Psoas muscle (tissue), 8 donors: ENCODE data around the gene ADCY5. TPM values are rescaled to one million over a fixed set of nuclear protein-coding genes. Genes with fewer than 3 reads are reported as not detected.

Source experiments
- ATAC-seq, 4 donors: fragments of 200-7000 bp; cut with Tn5 transposase; one replicate each; pipeline ENCODE4 v1.9.1; 2020; ENCODE audit warnings: moderate library complexity in 3 of 4, mild to moderate bottlenecking in 2 of 4
- DNase-seq, 2 donors: peaks; one replicate each; pipeline ENCODE4 v3.0.0-alpha.2; 2020
- H3K27ac ChIP-seq: fragments of 200-600 bp; one replicate; pipeline ENCODE4 v1.8.0; 2022
- H3K27me3 ChIP-seq, 3 donors: fragments of 200-600 bp in 1 of 3; one replicate each; pipeline versions ENCODE4 v1.6.1 to v1.8.0; 2013 to 2022; ENCODE audit warnings: low read length in 2 of 3, mild to moderate bottlenecking in 2 of 3, moderate library complexity in 1 of 3; ENCODE audit not compliant: insufficient read depth in 3 of 3
- H3K36me3 ChIP-seq, 2 donors: fragments of 200-600 bp in 1 of 2; one replicate each; pipeline versions ENCODE4 v1.6.1 to v1.8.0; 2013 to 2022; ENCODE audit warnings: low read depth in 1 of 2, mild to moderate bottlenecking in 1 of 2, moderate library complexity in 1 of 2; ENCODE audit not compliant: insufficient read depth in 1 of 2
- H3K4me1 ChIP-seq: fragments of 200-600 bp; one replicate; pipeline ENCODE4 v1.8.0; 2022
- H3K4me3 ChIP-seq: fragments of 200-600 bp; one replicate; pipeline ENCODE4 v1.8.0; 2022; ENCODE audit warnings: mild to moderate bottlenecking
- H3K9me3 ChIP-seq: fragments of 200-600 bp; one replicate; pipeline ENCODE4 v1.8.0; 2022
- WGBS, 3 donors: extraction: QIAGEN DNeasy Blood & Tissue Kit; methylation state at CpG; one replicate each; pipeline versions ENCODE4 v1.1.6 to v1.1.7; 2013; 5-methylcytosine and 5-hydroxymethylcytosine counted together
- intact Hi-C, 2 donors: fragments of 100-400 bp; cut with DNase I; formaldehyde crosslinking; loops; one replicate each; pipeline versions ENCODE4 v1.11.0 to v1.14.2; 2022
- polyA plus RNA-seq, 3 donors: library from polyadenylated mRNA; stranded (reverse); fragments of 200-250 nt; gene quantifications; one replicate each; pipeline ENCODE4 v1.2.3, GENCODE V29; 2013
- total RNA-seq, 4 donors: library from RNA; stranded (reverse); fragmentation: NEBNext Ultra II Directional in 2 of 4; extraction: Animal tissue kit (Norgen Biotek cat#: 25700) in 2 of 4; gene quantifications; one replicate each; pipeline versions ENCODE4 v1.2.1 to v1.2.4, GENCODE V29; 2021 to 2023
- TF ChIP-seq, protein P1 (sequence below): fragments of 200-600 bp; IDR thresholded peaks from one replicate; pipeline ENCODE4 v1.8.0; 2022; ENCODE audit warnings: antibody characterized with exemption
- donor health status: healthy with polysubstance abuse.
- donor health status: DM: no; HTN: no; CAD: no; lungs with moderate emphysema.
- donor health status: Bipolar disorder and iron deficiency.
- donor health status: healthy.
- donor health status: DM: yes; HTN: yes; CAD: no.
- donor health status: DM: no; HTN: no; CAD: no.
- donor health status: DM: no; HTN: no; CAD: no.
- donor health status: DM: yes; HTN: yes; CAD: no.

ADCY5 gene
- total and polyA plus RNA-seq, 7 donors: 1.0 to 4.4 (median 1.6) TPM

DNA sequence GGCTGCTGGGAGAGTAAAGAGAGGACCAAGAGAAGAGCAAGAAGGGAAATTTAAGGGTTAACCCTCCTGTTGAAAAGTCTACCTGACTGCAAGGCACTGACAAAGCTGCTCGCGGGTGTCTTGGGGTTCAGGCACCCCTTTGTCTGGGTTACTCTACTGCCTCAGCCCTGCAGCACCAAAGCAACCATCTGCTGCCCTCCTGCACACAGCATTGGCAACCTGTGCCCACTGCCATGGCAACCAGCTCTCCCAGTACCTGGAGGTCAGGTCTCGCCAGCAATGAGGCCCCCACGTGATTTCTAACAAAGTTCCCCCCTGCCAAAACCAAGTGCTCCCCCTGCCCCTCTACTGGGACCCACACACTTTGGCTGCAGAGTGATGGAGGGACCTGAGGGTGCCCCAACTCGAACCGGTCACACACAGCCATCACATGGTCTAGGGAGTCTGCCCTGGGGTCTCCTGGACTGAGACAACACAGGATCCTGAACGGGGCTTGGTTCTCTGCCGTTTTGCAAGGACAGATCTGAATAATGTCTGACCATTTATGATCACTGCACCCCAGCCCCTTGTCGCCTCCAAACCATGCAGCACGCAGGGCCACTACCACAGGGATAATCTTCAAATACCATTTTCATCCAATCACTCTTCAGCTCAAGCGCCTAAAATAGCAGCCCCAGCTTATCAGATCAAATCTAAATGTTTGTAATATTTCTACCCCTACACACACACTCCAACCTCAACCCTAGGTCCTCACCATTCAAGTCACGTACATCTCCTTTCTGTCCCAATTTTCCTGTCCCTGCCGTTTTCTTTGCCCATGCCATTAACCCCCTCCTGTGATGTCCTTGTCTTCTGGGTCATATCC, 50.7 kb downstream of the ADCY5 start:
- H3K4me3 ChIP-seq: no peak overlapping the region
- no peaks in the 10 kb centered on the region for H3K9me3 ChIP-seq
- intact Hi-C loops: no loop called here
- no peak overlapping the region for H3K27ac ChIP-seq
- H3K27me3 ChIP-seq: no peaks in the 10 kb centered on the region
- DNase-seq: peak in 1 of 2 donors; percentile 19
- no peaks in the 10 kb centered on the region for H3K36me3 ChIP-seq
- TF ChIP-seq, protein P1, sequence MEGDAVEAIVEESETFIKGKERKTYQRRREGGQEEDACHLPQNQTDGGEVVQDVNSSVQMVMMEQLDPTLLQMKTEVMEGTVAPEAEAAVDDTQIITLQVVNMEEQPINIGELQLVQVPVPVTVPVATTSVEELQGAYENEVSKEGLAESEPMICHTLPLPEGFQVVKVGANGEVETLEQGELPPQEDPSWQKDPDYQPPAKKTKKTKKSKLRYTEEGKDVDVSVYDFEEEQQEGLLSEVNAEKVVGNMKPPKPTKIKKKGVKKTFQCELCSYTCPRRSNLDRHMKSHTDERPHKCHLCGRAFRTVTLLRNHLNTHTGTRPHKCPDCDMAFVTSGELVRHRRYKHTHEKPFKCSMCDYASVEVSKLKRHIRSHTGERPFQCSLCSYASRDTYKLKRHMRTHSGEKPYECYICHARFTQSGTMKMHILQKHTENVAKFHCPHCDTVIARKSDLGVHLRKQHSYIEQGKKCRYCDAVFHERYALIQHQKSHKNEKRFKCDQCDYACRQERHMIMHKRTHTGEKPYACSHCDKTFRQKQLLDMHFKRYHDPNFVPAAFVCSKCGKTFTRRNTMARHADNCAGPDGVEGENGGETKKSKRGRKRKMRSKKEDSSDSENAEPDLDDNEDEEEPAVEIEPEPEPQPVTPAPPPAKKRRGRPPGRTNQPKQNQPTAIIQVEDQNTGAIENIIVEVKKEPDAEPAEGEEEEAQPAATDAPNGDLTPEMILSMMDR: no peak
- no peak for ATAC-seq
- WGBS, 3 donors: 66 to 72% (median 72%) methylated on average over 13 of the region's 13 CpGs
- H3K4me1 ChIP-seq: no peaks in the 10 kb centered on the region

DNA sequence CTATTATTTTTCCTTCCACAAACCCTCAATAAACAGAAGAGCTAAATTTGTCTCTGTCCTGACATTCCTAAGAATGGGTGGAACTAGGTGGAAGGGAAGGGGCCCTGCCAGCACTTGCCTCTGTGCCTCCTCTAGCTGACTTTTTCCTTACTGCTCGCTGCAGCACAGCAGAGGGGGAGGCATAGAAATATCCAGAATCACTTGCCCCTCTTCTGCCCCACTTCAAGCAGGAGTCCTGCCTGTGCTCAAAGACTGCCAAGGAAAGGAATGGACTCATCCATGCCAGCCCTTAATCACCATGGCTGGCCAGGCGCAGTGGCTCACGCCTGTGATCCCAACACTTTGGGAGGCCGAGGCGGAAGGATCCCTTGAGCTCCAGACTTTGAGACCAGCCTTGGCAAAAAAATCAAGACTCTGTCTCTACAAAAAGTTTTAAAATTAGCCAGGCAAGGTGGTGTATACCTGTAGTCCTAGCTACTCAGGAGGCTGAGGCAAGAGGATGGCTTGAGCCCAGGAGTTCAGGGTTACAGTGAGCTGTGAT, 51.8 kb downstream of the ADCY5 start:
- TF ChIP-seq, protein P1: no peak
- intact Hi-C loops: no loop called here
- WGBS, 3 donors: 74 to 88% (median 83%) methylated on average over 5 of the region's 5 CpGs
- Histone ChIP-seq H3K4me1 (no peaks in the 10 kb centered on the region), H3K36me3 (no peaks in the 10 kb centered on the region), H3K27ac (no peak overlapping the region), H3K27me3 (no peaks in the 10 kb centered on the region), H3K4me3 (no peak overlapping the region), H3K9me3 (no peaks in the 10 kb centered on the region)
- ATAC-seq (peak in 1 of 4 donors; percentile 38), DNase-seq (peak in 1 of 2 donors; percentile 12)

DNA sequence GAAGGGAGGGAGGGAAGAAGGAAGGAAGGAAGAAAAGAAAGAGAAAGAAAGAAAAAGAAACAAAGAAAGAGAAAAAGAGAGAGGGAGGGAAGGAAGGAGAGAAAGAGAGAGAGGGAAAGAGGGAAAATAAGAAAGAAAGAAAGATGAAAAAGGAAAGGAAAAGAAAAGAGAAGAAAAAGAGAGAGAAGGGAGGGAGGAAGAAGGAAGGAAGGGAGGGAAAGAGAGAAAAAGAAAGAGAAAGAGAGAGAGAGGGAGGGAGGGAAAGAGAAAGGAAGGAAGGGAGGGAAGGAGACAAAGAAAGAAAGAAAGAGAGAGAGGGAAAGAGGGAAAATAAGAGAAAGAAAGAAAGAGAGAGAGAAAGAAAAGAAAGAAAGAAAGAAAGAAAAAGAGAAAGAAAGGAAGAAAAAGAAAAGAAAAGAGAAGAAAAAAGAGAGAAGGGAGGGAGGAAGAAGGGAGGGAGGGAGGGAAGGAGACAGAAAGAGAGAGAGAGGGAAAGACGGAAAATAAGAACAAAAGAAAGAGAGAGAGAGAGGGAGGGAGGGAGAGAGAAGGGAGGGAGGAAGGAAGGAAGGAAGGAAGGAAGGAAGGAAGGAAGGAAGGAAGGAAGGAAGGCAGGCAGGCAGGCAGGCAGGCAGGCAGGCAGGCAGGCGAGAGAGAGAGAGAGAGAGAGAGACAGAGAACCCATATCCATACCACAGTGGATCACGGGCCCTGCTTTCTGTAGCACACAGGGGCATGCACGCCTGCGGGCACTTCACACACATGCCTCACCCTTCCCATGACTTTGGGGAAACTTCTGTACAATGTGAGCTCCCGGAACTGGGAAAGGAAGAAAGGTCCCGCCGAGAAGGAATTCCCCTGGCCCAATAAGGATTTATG, 52.5 kb downstream of the ADCY5 start:
- 51 to 65% (median 53%) methylated on average over 7 to 8 of the region's 8 CpGs for WGBS, 3 donors
- no peaks in the 10 kb centered on the region for H3K4me1 ChIP-seq
- ATAC-seq: peak in 1 of 4 donors; percentile 36
- no peak overlapping the region for H3K4me3 ChIP-seq
- no peak overlapping the region for H3K27ac ChIP-seq
- no peaks in the 10 kb centered on the region for H3K27me3 ChIP-seq
- TF ChIP-seq, protein P1: no peak
- no peaks in the 10 kb centered on the region for H3K36me3 ChIP-seq
- intact Hi-C loops: no loop called here
- no peak for DNase-seq
- H3K9me3 ChIP-seq: no peaks in the 10 kb centered on the region

DNA sequence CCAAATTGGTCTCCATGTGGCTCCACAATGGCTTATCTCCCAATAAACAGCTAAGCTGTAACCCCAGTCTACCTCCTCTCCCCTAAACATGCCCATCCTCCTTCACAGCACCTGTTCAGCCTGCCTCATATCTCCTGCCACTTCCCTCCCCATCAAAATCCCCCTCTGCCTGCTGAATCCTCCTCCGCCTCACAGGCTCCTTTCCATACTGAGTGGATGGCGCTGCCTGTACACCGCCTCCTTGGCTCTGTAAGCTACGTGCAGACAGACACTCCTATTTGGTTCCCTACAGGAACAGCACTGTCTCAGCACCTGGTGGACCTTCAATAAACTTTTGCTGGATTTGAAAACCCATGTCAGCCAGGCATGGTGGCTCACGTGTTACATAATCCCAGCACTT, 53.7 kb downstream of the ADCY5 start:
- 91 to 94% (median 91%) methylated on average over 5 of the region's 5 CpGs for WGBS, 3 donors
- H3K36me3 ChIP-seq: no peaks in the 10 kb centered on the region
- no peak for DNase-seq
- no peak overlapping the region for H3K4me3 ChIP-seq
- intact Hi-C loops: no loop called here
- H3K27ac ChIP-seq: no peak overlapping the region
- no peaks in the 10 kb centered on the region for H3K4me1 ChIP-seq
- TF ChIP-seq, protein P1: no peak
- no peaks in the 10 kb centered on the region for H3K27me3 ChIP-seq
- no peaks in the 10 kb centered on the region for H3K9me3 ChIP-seq
- no peak for ATAC-seq
